H1 (cell line): ENCODE results near the gene PFKFB3. TPM values are rescaled to one million over a fixed set of nuclear protein-coding genes. Genes with fewer than 3 reads are reported as not detected.

ENCODE experiments used
- CTCF ChIA-PET: fragments of 300-600 bp; sonication (Branson Sonifier 250); formaldehyde crosslinking; loops from one replicate; lab custom pipeline; 2021; ENCODE audit not compliant: partially characterized antibody; lab: Charles Lee
- POLR2A ChIA-PET: fragments of 300-600 bp; sonication (Branson Sonifier 250); formaldehyde crosslinking; loops from one replicate; lab custom pipeline; 2021; ENCODE audit warnings: inconsistent platforms; ENCODE audit not compliant: partially characterized antibody; lab: Charles Lee
- DNase-seq, 2 experiments: peaks; one replicate each; pipeline versions ENCODE4 v3.0.0 to v3.0.0-alpha.2; 2010 to 2022; ENCODE audit warnings: low spot score in 2 of 2, low read depth in 1 of 2, mixed read lengths in 1 of 2
- FAIRE-seq: peaks from 2 replicates; lab custom pipeline; 2011; peaks lifted over from hg19 to GRCh38; lab: Jason Lieb, UNC
- H2AFZ ChIP-seq: 2 replicates; pipeline ENCODE4 v1.8.1; 2012; ENCODE audit warnings: low read length, inconsistent platforms
- H2AK5ac ChIP-seq: 2 replicates; pipeline ENCODE4 v1.6.1; 2013; ENCODE audit warnings: low read depth, low read length
- H2BK120ac ChIP-seq: replicated peaks from 2 replicates; pipeline ENCODE3; 2013; ENCODE audit warnings: low read depth, low read length, inconsistent platforms
- H2BK12ac ChIP-seq: 2 replicates; pipeline ENCODE4 v1.6.1; 2013; ENCODE audit warnings: low read depth, low read length
- H2BK15ac ChIP-seq: 2 replicates; pipeline ENCODE4 v1.6.1; 2013; ENCODE audit warnings: low read length
- H2BK20ac ChIP-seq: 2 replicates; pipeline ENCODE4 v1.6.1; 2013; ENCODE audit warnings: low read length
- H2BK5ac ChIP-seq: 2 replicates; pipeline ENCODE4 v1.6.1; 2013; ENCODE audit warnings: low read depth, low read length
- H3K14ac ChIP-seq: 2 replicates; pipeline ENCODE4 v1.6.1; 2013; ENCODE audit warnings: inconsistent platforms; ENCODE audit not compliant: insufficient read length
- H3K18ac ChIP-seq: 2 replicates; pipeline ENCODE4 v1.6.1; 2013; ENCODE audit warnings: low read length; ENCODE audit errors: extremely low read depth
- H3K23ac ChIP-seq: 2 replicates; pipeline ENCODE4 v1.6.1; 2013; ENCODE audit warnings: inconsistent platforms; ENCODE audit not compliant: insufficient read length
- H3K23me2 ChIP-seq: 2 replicates; pipeline ENCODE4 v1.6.1; 2013; ENCODE audit warnings: low read depth, low read length
- H3K27ac ChIP-seq: 2 replicates; pipeline ENCODE4 v1.6.1; 2011; ENCODE audit warnings: low read depth, low read length, inconsistent platforms
- H3K27me3 ChIP-seq, 4 experiments: replicated peaks in 1 of 4; 1 replicate in 1 of 4; 2 replicates in 3 of 4; pipeline versions ENCODE4 v1.6.1 to v1.8.1; 2011 to 2013; ENCODE audit warnings: low read length in 3 of 4, mild to moderate bottlenecking in 3 of 4, inconsistent platforms in 2 of 4, mixed read lengths in 2 of 4, moderate library complexity in 1 of 4; ENCODE audit not compliant: control insufficient read depth in 3 of 4, insufficient read depth in 3 of 4; ENCODE audit errors: extremely low read depth in 1 of 4
- H3K36me3 ChIP-seq, 4 experiments: 2 replicates each; pipeline versions ENCODE4 v1.6.1 to v1.8.1; 2011 to 2013; ENCODE audit warnings: mild to moderate bottlenecking in 4 of 4, low read length in 3 of 4, moderate library complexity in 2 of 4, control low read depth in 1 of 4, inconsistent platforms in 1 of 4; ENCODE audit not compliant: insufficient read depth in 4 of 4, control insufficient read depth in 2 of 4
- H3K4ac ChIP-seq: replicated peaks from 2 replicates; pipeline ENCODE3; 2013; ENCODE audit warnings: low read length, low read depth, mixed read lengths, inconsistent platforms; ENCODE audit not compliant: insufficient read length
- H3K4me1 ChIP-seq, 4 experiments: replicated peaks in 1 of 4; 1 replicate in 1 of 4; 2 replicates in 3 of 4; pipeline versions ENCODE4 v1.6.1 to v1.8.1; 2011 to 2013; ENCODE audit warnings: low read length in 3 of 4, inconsistent platforms in 2 of 4, mixed read lengths in 1 of 4; ENCODE audit not compliant: insufficient read depth in 4 of 4, control insufficient read depth in 3 of 4
- H3K4me2 ChIP-seq, 2 experiments: 2 replicates each; pipeline versions ENCODE4 v1.6.1 to v1.8.1; 2011 to 2013; ENCODE audit warnings: low read depth in 2 of 2, low read length in 2 of 2, control low read depth in 1 of 2, inconsistent platforms in 1 of 2, mild to moderate bottlenecking in 1 of 2; ENCODE audit not compliant: insufficient read depth in 1 of 2
- H3K4me3 ChIP-seq, 4 experiments: fragments of 200-600, 300-600 bp in 1 of 4; sonication (generic), shearing (Covaris generic), sonication (Bioruptor Twin) in 1 of 4; 2 replicates each; pipeline versions ENCODE4 v1.5.1 to v1.8.1; 2011 to 2016; ENCODE audit warnings: low read length in 4 of 4, low read depth in 3 of 4, control low read depth in 2 of 4, inconsistent platforms in 2 of 4, mild to moderate bottlenecking in 2 of 4, mixed read lengths in 1 of 4, moderate library complexity in 1 of 4; ENCODE audit not compliant: insufficient read depth in 2 of 4; ENCODE audit errors: extremely low read depth in 1 of 4
- H3K56ac ChIP-seq: replicated peaks from 2 replicates; pipeline ENCODE3; 2013; ENCODE audit warnings: low read depth, mild to moderate bottlenecking, mixed read lengths, low read length, inconsistent platforms; ENCODE audit not compliant: insufficient read length
- H3K79me1 ChIP-seq: 2 replicates; pipeline ENCODE4 v1.6.1; 2013; ENCODE audit warnings: low read depth, low read length, control low read depth
- H3K79me2 ChIP-seq, 2 experiments: 2 replicates each; pipeline versions ENCODE4 v1.6.1 to v1.8.1; 2012 to 2013; ENCODE audit warnings: low read length in 2 of 2, mild to moderate bottlenecking in 2 of 2, inconsistent platforms in 1 of 2; ENCODE audit not compliant: insufficient read depth in 2 of 2, control insufficient read depth in 1 of 2
- H3K9ac ChIP-seq, 4 experiments: replicated peaks in 1 of 4; 1 replicate in 1 of 4; 2 replicates in 3 of 4; pipeline versions ENCODE4 v1.6.1 to v1.8.1; 2011 to 2013; ENCODE audit warnings: low read depth in 3 of 4, low read length in 3 of 4, control low read depth in 2 of 4, mild to moderate bottlenecking in 2 of 4, moderate library complexity in 2 of 4, inconsistent platforms in 1 of 4; ENCODE audit errors: extremely low read depth in 1 of 4
- H3K9me3 ChIP-seq, 2 experiments: 2 replicates each; pipeline versions ENCODE4 v1.6.1 to v1.8.1; 2012 to 2013; ENCODE audit warnings: mild to moderate bottlenecking in 2 of 2, moderate library complexity in 2 of 2, control low read depth in 1 of 2, inconsistent platforms in 1 of 2, low read depth in 1 of 2, low read length in 1 of 2, mixed read lengths in 1 of 2; ENCODE audit not compliant: insufficient read depth in 2 of 2
- H4K20me1 ChIP-seq, 2 experiments: replicated peaks in 1 of 2; 2 replicates each; pipeline versions ENCODE3 to v1.8.1; 2011 to 2013; ENCODE audit warnings: inconsistent platforms in 2 of 2, low read length in 2 of 2, mild to moderate bottlenecking in 1 of 2; ENCODE audit not compliant: insufficient read depth in 2 of 2, control insufficient read depth in 1 of 2
- H4K5ac ChIP-seq: 2 replicates; pipeline ENCODE4 v1.6.1; 2013; ENCODE audit warnings: low read length, low read depth, mixed read lengths, inconsistent platforms; ENCODE audit not compliant: insufficient read length
- H4K8ac ChIP-seq: 2 replicates; pipeline ENCODE4 v1.8.0; 2013; ENCODE audit warnings: mild to moderate bottlenecking, moderate library complexity, low read length, inconsistent platforms; ENCODE audit not compliant: insufficient read depth; ENCODE audit errors: extremely low read depth
- H4K91ac ChIP-seq: replicated peaks from 2 replicates; pipeline ENCODE3; 2013; ENCODE audit warnings: low read length, mixed read lengths, inconsistent platforms; ENCODE audit not compliant: insufficient read length
- HDAC6 ChIP-seq: IDR thresholded peaks from one replicate; pipeline ENCODE4 v1.7.1; 2012; ENCODE audit warnings: low read depth, mild to moderate bottlenecking, inconsistent platforms, low read length, moderate library complexity
- MAFK ChIP-seq: IDR thresholded peaks from 2 replicates; pipeline ENCODE4 v1.6.1; 2012; ENCODE audit warnings: low read depth, mild to moderate bottlenecking, improper control_type of control experiment, low read length
- POU5F1 ChIP-seq: IDR thresholded peaks from 2 replicates; pipeline ENCODE4 v1.6.1; 2011; ENCODE audit warnings: low read depth, mild to moderate bottlenecking, low read length, moderate library complexity
- WGBS, 2 experiments: shearing (Covaris generic) in 1 of 2; methylation state at CpG; one replicate each; pipeline versions ENCODE4 v1.1.6 to v1.1.7; 2013 to 2015; ENCODE audit warnings: low lambda C conversion rate in 2 of 2, mixed read lengths in 2 of 2, inconsistent platforms in 1 of 2, low coverage in 1 of 2, missing lambda C conversion rate in 1 of 2; ENCODE audit not compliant: insufficient replicate concordance in 2 of 2, insufficient coverage in 1 of 2, insufficient read length in 1 of 2; ENCODE audit errors: extremely low coverage in 1 of 2, missing lambda C conversion rate in 1 of 2; 5-methylcytosine and 5-hydroxymethylcytosine counted together
- polyA plus RNA-seq, 7 experiments: library from polyadenylated mRNA; depleted of rRNA in 3 of 7; stranded (reverse) in 5 of 7; unstranded in 2 of 7; fragments of >200 nt in 5 of 7; fragments of 200-250 nt in 2 of 7; gene quantifications; 1 replicate in 5 of 7; 2 replicates in 1 of 7; 4 replicates in 1 of 7; pipeline versions ENCODE4 v1.2.1 to v1.2.3, GENCODE V29; 2011 to 2013; ENCODE audit warnings: missing spikeins in 2 of 7, mixed read lengths in 2 of 7
- total RNA-seq: library from RNA; stranded (reverse); fragmentation: NEBNext Ultra II Directional; extraction: Animal tissue kit (Norgen Biotek cat#: 25700); gene quantifications from 2 replicates; pipeline ENCODE4 v1.2.1, GENCODE V29; 2021

PFKFB3 gene
- total and polyA plus RNA-seq, 2 of the 8 experiments (the other 6 are each of a cell fraction or from before 2014, with no cell fraction given): 15.6 to 32.0 TPM

- Histone ChIP-seq H4K20me1 (peaks cover 0 to 7% of the 10 kb centered on the region in 2 experiments), H2BK20ac (no peak overlapping the region), H2BK120ac (no peak overlapping the region), H3K4me1 (no peaks in the 10 kb centered on the region), H3K4me2 (no peak overlapping the region), H3K23me2 (no peaks in the 10 kb centered on the region), H4K8ac (no peak overlapping the region), H2BK15ac (no peak overlapping the region), H2AFZ (no peak overlapping the region), H3K56ac (no peak overlapping the region), H3K27ac (no peak overlapping the region), H3K23ac (no peak overlapping the region), H3K18ac (no peak overlapping the region), H3K9ac (no peak overlapping the region), H3K36me3 (peaks cover 10 to 62% (median 44%) of the 10 kb centered on the region in 4 experiments), H2BK5ac (no peak overlapping the region), H4K5ac (no peak overlapping the region), H3K79me2 (no peaks in the 10 kb centered on the region), H2BK12ac (no peak overlapping the region), H3K9me3 (no peaks in the 10 kb centered on the region), H3K4me3 (no peak overlapping the region), H3K79me1 (no peaks in the 10 kb centered on the region; the same call in 1 of the 2 replicates), H3K4ac (no peak overlapping the region), H4K91ac (no peak overlapping the region), H3K14ac (no peak overlapping the region), H2AK5ac (no peak overlapping the region), H3K27me3 (no peaks in the 10 kb centered on the region)
- 97% methylated on average over 13 of the region's 13 CpGs; no CpG with 5 or more reads in 1 of the 2 experiments for WGBS, 2 experiments
- no peak for FAIRE-seq
- no peak for DNase-seq
- POLR2A ChIA-PET: no interaction called here
- CTCF ChIA-PET: no interaction called here
- TF ChIP-seq MAFK (no peak), POU5F1 (no peak), HDAC6 (no peak)
Measured at GRCh38 chr10:6229746-6230145, 27.0 kb downstream of the PFKFB3 start.
